GM12878 (cell line): ENCODE results near the gene ZDHHC17.

ENCODE experiments used
- CTCF ChIP-seq, 3 experiments: IDR thresholded peaks in 2 of 3; conservative IDR thresholded peaks in 1 of 3; 2 replicates each; pipeline ENCODE4 v1.5.1; 2011; ENCODE audit warnings: low read depth in 3 of 3, low read length in 3 of 3, mild to moderate bottlenecking in 3 of 3, control low read depth in 2 of 3, moderate library complexity in 2 of 3, inconsistent platforms in 1 of 3, mixed read lengths in 1 of 3; ENCODE audit not compliant: control insufficient read depth in 2 of 3, insufficient read depth in 1 of 3; ENCODE audit errors: extremely low read depth in 1 of 3
- FOXM1 ChIP-seq: IDR thresholded peaks from 2 replicates; pipeline ENCODE4 v1.6.1; 2012; ENCODE audit warnings: low read depth, mild to moderate bottlenecking, inconsistent platforms, low read length, moderate library complexity
- HCFC1 ChIP-seq: fragments of 150-350 bp; IDR thresholded peaks from 2 replicates; pipeline ENCODE4 v1.6.1; 2014; ENCODE audit warnings: low read length
- JUNB ChIP-seq: IDR thresholded peaks from 2 replicates; pipeline ENCODE4 v1.6.1; 2016; ENCODE audit warnings: antibody characterized with exemption, mild to moderate bottlenecking
- JUND ChIP-seq: IDR thresholded peaks from 2 replicates; pipeline ENCODE4 v1.6.1; 2012; ENCODE audit warnings: low read depth, mild to moderate bottlenecking, low read length, improper control_type of control experiment, moderate library complexity
- PAX5 ChIP-seq: IDR thresholded peaks from 2 replicates; pipeline ENCODE4 v1.6.1; 2011; ENCODE audit warnings: low read depth, low read length, borderline replicate concordance
- RFX5 ChIP-seq: IDR thresholded peaks from 2 replicates; pipeline ENCODE4 v1.6.1; 2011; ENCODE audit warnings: low read depth, low read length, improper control_type of control experiment
- SMC3 ChIP-seq: IDR thresholded peaks from 2 replicates; pipeline ENCODE4 v1.6.1; 2011; ENCODE audit warnings: low read length, improper control_type of control experiment, borderline replicate concordance
- STAT3 ChIP-seq: IDR thresholded peaks from 2 replicates; pipeline ENCODE4 v1.6.1; 2011; ENCODE audit warnings: low read depth, low read length, improper control_type of control experiment
- TBL1XR1 ChIP-seq: IDR thresholded peaks from 2 replicates; pipeline ENCODE4 v1.6.1; 2012; ENCODE audit warnings: low read depth, low read length, improper control_type of control experiment
- TCF12 ChIP-seq: IDR thresholded peaks from 2 replicates; pipeline ENCODE4 v1.6.1; 2011; ENCODE audit warnings: low read depth, mild to moderate bottlenecking, low read length
- ZBED1 ChIP-seq: IDR thresholded peaks from 2 replicates; pipeline ENCODE4 v1.6.1; 2016; ENCODE audit warnings: borderline replicate concordance
- ZNF207 ChIP-seq: fragments of 450-650 bp; IDR thresholded peaks from 2 replicates; pipeline ENCODE4 v1.6.1; 2014; ENCODE audit warnings: antibody characterized with exemption, mild to moderate bottlenecking, borderline replicate concordance
- TF ChIP-seq, protein P1 (sequence below): IDR thresholded peaks from 2 replicates; pipeline ENCODE4 v1.6.1; 2011; ENCODE audit warnings: borderline replicate concordance, low read depth, mild to moderate bottlenecking, moderate library complexity, mixed read lengths, low read length; ENCODE audit not compliant: insufficient read depth; ENCODE audit errors: extremely low read length

- TF ChIP-seq HCFC1 = no peak
- no peak for TF ChIP-seq JUND
- no peak for TF ChIP-seq RFX5
- TF ChIP-seq, protein P1, sequence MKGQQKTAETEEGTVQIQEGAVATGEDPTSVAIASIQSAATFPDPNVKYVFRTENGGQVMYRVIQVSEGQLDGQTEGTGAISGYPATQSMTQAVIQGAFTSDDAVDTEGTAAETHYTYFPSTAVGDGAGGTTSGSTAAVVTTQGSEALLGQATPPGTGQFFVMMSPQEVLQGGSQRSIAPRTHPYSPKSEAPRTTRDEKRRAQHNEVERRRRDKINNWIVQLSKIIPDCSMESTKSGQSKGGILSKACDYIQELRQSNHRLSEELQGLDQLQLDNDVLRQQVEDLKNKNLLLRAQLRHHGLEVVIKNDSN = no peak
- TF ChIP-seq JUNB = no peak
- TF ChIP-seq STAT3 = no peak
- no peak for TF ChIP-seq ZNF207
- TF ChIP-seq PAX5 = no peak
- TF ChIP-seq SMC3 = no peak
- no peak for TF ChIP-seq ZBED1
- no peak for TF ChIP-seq TCF12
- TF ChIP-seq TBL1XR1 = no peak
- no peak for TF ChIP-seq FOXM1
- TF ChIP-seq CTCF (IDR thresholded peaks at IDR 0.05 in 2 of 3, conservative IDR thresholded peaks at IDR 0.05 in 1 of 3; ENCODE audit: control insufficient read depth in 2 of 3, extremely low read depth in 1 of 3, insufficient read depth in 1 of 3, low read depth in 3 of 3, low read length in 3 of 3) = no peak
Measured at GRCh38 chr12:76738824-76739579, 24.9 kb upstream of the ZDHHC17 start.
